HG02798 (cell line): ENCODE data around the gene POMC.
"Not testable (repeated sequence)": the region's sequence is repeated elsewhere in the genome, so short reads cannot be mapped to it uniquely, and the experiment has no call there.

Experiments
- ATAC-seq: cut with Tn5 transposase; IDR thresholded peaks from one replicate; pipeline ENCODE4 v1.9.1; 2021; ENCODE audit warnings: mild to moderate bottlenecking; ENCODE audit not compliant: unreplicated experiment, poor library complexity

POMC gene

DNA sequence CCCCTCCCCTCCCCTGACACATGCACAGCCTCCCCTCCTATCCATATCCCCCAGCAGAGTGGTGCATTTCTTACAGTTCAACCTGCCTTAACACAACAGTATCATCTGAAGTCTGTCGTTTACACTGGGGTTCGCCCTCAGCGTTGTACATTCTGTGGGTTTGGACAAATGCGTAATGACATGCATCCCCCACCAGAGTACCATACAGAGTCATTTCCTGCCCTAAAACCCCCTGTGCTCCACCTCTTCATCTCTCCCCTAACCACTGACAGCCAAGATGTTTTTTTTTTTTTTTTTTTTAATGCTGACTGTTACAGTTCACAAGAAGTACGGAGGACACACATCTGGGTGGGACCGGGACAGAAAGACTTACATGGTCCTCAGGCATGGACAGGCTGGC, 22.6 kb downstream of the POMC start:
- ATAC-seq: no peak

DNA sequence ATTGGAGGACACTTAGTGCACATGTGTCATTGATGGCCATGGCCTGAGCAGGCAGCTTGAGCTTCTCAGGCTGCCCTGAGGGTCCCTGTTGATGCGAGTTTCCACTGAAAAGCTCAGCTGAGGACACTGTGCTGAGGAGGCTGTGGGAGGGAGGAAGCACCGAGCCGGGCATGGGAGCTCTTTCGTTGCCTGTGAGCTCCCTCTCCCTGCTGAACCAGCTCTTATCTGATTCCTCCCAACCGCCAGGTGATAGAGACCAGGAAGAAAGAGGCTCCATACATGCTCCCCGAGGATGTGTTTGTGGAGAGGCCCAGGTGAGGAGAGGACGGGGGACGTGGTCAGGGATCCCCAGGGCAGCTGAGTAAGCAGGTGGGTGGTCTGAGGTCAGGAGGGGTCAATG, 27.3 kb downstream of the POMC start:
- no peak for ATAC-seq

DNA sequence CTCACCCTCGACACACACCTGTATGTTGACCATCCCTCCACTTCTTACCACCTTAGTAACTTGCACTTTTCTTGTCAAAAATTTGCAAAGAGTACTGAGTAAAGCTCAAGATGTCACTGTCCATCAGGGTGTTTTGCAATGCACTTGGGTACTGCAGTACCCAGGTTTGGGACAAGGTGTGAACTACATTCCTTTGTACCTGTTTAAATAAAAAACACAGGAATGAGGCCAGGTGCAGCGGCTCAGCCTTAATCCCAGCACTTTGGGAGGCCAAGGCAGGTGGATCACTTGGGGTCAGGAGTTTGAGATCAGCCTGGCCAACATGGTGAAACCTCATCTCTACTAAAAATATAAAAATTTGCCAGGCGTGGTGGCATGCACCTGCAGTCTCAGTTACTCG, 27.8 kb downstream of the POMC start:
- not testable (repeated sequence) for ATAC-seq

DNA sequence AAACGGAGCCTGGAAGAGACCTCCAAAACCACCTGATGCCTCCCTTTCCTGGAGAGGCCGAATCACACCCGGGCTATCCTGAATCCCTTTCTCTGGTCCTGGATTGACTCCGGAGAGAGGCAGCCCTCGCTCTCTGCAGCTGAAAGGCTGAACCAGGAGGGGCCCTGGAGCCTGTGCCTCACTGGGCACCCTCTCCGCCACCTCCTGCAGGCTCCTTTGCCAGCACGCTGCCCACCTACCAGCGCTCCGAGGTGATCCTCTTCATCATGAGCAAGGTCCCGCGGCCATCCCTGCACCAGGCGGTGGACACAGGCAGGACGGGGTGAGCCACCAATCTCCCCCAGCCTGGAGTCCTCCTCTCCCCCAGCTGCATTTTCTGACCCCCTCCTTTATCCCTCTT, 35.7 kb downstream of the POMC start:
- ATAC-seq: no peak

DNA sequence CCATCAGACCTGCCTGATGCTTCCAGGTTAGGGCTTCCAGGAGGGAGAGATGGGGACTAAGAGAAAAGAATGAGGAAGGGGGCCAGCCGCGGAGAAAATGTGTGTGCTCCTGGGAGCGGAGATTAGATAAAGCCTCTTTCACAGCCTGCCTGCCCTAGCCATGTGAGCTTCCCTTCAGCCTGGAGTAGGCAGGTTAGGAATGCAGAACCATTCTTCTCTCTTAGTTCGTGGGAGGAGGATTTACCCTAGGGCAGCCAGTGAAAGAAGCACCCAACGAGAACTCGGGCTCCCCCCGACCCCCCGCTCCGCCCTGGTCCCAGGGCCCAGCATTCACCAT, 36.1 kb downstream of the POMC start:
- no peak for ATAC-seq

DNA sequence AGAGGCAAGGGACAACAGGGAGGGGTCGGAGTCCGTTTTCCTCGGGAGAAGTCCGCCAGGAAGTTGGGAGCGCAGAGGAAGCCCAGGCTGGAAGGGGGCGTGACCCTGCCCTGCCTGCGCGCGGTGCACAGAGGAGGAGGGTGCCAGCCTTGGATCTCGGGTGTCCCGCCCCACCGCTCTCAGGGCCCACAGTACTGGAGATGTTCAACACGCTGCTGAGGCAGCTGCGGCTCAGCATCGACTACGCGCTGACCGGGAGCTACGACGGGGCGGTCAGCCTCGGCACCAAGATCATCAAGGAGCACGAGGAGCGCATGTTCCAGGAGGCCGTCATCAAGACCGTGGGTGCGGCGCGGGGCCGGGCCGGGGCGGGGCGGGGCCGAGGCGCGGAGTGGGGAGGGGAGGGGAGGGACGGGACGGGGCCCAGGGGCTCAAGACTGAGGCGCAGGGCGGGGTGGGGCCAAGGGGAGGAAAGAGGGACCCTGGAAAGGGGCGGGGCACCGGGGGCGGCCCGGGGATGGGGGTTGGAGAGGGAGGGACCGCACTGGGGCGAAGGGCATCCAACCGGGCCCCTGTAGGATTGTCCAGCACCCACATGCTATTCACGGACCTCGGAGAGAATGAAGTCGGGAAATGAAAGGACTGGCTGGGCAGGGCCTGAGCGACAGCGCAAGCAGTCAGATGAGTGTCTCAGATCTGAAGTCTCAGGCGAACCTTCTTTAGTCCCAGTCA, 36.6 kb downstream of the POMC start:
- no peak for ATAC-seq

DNA sequence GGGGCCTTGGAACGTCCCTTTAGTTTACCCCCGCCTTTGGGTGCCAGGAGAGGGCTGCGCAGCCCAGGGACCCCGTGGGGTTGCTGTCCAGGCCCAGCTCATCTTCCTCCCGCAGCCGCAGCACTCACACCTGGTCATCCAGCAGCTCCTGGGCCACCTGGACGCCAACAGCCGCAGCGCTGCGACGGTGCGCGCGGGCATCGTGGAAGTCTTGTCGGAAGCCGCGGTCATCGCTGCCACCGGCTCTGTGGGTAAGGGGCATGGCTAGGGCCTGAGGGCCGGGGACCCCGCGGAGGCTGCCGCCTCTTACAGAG, 37.2 kb downstream of the POMC start:
- ATAC-seq: no peak

DNA sequence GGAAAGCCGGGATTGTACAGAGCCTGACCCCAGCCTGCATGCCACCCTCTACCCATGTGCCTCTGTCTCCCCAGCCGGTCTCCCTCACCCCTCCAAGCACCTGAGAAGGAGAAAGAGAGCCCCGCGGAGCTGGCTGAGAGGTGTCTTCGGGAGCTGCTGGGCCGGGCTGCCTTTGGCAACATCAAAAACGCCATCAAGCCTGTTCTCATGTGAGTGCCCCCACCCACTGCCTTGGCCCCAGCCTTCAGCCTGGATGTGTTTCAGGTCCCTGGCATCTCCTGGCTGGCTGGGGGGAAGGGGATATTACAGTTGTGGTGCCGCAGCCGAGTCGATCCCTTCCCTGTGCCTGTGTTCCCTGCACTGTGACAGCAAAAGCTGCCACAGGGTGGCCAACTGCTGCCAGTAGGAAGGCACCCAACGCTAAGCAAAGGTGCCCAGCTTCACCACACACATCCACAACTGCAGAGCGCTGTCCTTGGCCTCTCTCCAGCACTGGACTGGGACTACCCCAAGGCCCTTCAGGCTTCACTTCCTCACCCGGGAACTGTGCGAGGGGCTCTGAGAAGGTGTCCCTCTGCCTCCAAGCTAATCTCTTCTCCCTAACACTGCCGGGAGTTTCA, 38.4 kb downstream of the POMC start:
- ATAC-seq: no peak

DNA sequence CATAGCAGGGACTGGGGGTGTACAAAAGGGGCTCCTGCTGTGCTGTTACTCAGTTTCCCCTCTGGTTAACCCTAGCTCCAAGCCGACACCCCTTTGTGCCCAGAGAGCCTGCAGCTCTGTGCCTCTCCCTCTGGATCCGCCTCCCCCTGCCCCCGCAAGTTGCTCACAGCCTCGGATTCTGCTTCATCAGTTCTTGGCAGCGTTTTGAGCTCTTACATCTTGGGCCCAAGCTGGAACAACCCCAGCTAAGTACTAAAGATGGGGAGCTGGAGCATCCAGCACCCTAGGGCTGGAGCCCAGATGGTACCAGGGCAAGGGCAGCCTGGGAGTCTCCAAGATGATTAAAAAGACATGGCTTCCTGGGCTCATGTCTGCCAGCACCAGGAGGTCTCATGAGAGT, 40.7 kb downstream of the POMC start:
- no peak for ATAC-seq

DNA sequence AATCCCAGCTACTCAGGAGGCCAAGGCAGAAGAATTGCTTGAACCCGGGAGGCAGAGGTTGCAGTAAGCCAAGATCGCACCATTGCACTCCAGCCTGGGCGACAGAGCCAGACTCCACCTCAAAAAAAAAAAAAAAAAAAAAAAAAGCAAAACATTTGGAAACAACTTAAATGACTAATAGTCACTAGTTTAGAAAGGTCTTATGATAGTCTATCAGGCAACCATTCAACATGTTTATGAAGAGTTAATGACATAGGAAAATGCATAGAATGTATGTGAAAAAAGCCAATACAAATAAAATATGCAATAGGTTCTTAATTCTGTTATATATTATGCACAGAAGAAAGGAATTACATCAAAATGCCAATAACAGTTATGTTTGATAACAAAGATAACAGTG, 41.3 kb downstream of the POMC start:
- not testable (repeated sequence) for ATAC-seq

DNA sequence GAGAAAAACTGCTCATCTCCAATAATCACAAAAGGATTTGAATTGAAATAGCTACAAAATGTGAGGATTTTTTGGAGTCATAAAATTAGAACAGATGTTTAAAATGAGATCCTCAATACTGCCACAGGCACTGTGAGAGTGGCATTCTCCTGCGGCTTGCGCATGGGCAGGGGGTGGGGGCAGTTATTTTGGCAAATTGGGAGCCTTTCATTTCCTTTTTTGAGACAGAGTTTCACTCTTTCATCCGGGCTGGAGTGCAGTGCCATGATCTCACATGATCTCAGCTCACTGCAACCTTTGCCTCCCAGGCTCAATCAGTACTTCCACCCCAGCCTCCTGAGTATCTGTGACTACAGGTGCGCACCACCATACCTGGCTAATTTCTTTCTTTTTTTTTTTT, 42.4 kb downstream of the POMC start:
- no peak for ATAC-seq

DNA sequence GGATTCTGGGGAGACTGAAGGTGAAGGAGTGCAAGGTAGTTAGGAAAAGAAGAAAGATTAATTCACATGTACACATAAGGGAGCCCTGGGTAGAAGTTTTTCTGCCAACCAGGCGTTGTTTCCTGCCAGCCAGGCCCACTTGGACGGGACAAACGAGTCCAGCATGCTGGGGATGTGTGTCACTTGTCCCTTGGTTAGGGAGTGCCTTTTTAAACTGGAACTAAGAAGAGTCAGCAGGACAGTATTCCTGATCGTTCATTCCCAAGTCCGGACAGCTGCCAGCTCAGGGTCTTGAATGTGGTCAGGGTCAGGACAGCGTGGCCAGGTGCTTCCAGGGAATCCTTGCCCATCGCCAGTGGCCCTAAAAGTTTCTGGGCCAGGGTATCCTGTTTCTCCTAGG, 43.2 kb downstream of the POMC start:
- no peak for ATAC-seq

DNA sequence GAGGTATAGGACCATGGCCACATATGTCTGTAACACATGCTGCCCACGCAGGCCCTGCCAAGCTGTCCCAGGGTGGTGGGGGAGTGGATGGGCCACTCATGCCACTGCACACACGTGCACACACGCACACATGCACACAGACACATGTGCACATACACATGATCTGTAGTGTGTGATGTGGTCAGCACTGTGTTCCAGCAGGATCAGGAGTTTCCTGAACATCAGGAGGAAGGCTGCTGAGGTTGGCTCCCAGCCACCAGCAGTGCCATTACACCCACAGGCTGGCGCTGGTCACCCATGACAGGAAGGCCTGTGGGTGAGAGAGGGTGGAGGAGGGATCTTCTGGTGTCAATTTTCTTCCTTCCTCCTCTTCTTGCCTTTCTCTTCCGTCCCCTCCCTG, 44.7 kb downstream of the POMC start:
- ATAC-seq: no peak

DNA sequence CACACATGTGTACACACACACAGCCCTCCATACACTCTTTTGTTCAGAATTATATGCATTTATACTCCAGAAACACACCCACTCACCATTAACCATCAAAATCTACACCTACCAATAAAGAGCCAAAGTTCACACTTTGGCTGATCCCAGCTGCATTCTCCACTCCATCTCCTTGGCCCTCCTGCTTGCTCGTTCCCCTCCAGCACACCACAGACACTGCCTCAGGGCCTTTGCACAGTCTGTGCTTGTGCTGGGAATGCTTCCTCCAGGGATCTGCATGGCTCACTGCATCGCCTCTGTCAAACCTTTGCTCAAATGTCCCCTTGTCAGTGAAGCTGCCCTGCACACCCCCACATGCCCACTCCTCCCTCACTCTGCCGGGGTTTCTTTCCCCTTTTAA, 46.0 kb downstream of the POMC start:
- ATAC-seq: no peak

DNA sequence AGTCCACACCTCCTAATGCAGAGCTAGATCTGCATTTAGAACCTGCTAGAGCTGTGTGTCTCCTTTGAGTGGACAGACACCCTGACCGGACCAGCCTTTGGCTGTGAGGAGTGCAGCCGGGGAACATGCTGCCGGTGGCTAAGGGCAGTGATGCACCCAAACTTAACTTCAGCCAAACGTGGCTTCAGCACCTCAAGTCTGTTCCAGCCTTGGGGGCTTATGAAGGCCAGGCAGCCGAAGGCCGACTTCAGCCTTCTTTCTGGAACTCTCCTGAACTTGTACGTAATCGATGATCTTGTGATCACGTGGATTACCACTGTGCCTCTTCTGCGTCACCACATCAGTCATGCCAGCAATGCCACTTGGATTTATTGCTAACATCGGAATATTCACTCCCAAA, 49.1 kb downstream of the POMC start:
- ATAC-seq: no peak

DNA sequence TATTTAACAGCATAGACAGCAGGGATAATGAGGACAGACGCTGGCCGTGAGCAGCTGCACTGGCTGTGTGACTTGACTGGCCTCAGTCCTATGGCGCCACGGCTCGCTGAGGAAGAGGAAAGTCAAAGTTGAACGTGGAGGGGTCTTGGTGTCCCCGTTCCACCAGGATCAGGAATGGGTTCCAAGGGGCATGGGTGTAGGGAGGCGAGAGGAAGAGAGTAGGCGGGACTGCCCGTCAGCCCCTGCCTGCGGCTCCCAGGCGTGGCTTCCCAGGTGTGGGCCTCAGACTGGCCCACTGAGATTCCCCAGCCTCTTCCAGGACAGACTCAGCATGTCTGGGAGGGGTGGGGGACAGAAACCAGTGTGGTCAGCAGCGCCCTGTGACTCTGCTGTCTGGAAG, 51.4 kb downstream of the POMC start:
- ATAC-seq: no peak

DNA sequence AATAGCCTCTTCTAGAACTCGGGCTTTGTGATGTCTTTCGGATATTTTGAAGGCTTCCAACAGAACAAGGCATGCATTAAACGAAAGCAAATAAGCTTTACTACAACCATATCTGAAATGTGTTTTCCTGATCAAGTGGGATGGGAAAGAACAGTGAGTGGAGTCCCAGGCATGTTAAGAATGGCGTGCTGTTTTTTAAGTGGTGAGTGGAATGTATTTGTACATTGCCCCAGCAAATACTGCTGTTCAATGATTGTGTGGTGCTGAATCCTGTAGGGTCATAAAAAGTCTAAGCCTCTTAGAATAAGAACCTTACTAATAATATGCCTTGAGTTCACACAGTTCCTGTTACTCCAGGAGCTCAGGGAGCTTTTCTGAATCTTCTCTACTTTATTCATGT, 52.5 kb downstream of the POMC start:
- no peak for ATAC-seq

DNA sequence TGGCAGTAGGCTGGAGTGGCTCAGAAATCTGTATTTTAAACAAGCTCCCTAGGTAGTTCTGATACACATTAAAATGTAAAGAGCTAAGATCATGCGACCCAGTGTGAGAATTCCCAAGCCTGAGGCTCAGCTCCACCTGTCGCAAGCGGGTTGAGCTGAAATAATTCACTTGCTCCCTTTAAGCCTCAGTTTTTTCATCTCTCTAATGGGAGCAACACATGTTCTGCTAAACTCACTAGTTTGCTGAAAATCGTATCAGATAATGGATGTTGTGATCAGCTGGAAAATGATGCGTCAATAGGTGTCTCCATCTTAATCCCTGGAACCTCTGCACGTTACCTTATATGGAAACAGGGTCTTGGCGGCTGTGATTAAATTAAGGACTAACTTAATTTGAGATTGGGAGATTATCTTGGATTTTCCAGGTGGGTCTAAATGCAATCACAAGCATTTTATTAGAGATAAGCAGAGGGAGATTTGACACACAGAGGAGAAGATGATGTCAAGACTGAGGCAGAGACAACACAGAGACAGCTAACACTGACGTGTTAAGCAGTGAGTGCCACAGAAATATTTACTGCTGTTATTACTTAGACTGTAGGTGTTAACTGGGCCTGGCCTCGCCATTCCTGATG, 53.0 kb downstream of the POMC start:
- no peak for ATAC-seq

DNA sequence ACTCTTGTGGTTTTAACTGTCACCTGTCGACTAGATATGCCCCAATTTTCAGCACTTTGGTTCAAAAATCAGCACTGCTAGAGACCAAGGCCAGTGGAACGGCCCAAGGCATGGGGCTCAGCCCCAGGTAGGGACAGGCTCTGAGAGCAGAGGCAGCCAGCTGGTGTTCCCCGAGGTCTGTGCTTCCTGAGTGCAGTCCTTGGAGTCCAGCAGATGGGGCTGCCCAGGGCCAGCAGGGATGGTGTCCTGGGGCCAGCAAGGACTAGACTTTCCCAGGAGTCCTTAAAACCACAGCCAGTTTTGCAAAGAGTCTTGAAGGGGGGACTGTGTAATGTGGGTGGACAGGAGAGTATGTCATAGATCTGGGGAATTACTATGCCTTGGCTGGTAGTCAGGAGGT, 56.3 kb downstream of the POMC start:
- no peak for ATAC-seq
